Caco-2 (cell line): ENCODE measurements around the gene CDC123. TPM values are rescaled to one million over a fixed set of nuclear protein-coding genes. Genes with fewer than 3 reads are reported as not detected.

Experiments used
- BruUV-seq: library from RNA; stranded (reverse); fragments of 400-500 nt; replicated peaks from 2 replicates; lab custom pipeline; 2021; lab: Mats Ljungman, UMichigan
- CTCF ChIA-PET: fragments of 300-600 bp; sonication (Branson Sonifier 250); formaldehyde crosslinking; loops from one replicate; lab custom pipeline; 2022; ENCODE audit warnings: antibody characterized with exemption; lab: Charles Lee
- POLR2A ChIA-PET: fragments of 300-600 bp; sonication (Branson Sonifier 250); formaldehyde crosslinking; loops from one replicate; lab custom pipeline; 2022; ENCODE audit warnings: antibody characterized with exemption; lab: Charles Lee
- DNase-seq, 2 experiments: peaks; one replicate each; pipeline versions ENCODE4 v3.0.0 to v3.0.0-alpha.2; 2020 to 2022
- H3K27me3 ChIP-seq: replicated peaks from 2 replicates; pipeline ENCODE4 v1.6.0; 2011; ENCODE audit warnings: low read length; ENCODE audit not compliant: control insufficient read depth, insufficient read depth
- H3K36me3 ChIP-seq: 2 replicates; pipeline ENCODE4 v1.5.1; 2011; ENCODE audit warnings: low read length; ENCODE audit not compliant: control insufficient read depth, insufficient read depth
- H3K4me1 ChIP-seq: fragments of 250-450 bp; sonication (Bioruptor Pico); 2 replicates; pipeline ENCODE4 v1.5.1; 2020; ENCODE audit warnings: mild to moderate bottlenecking
- H3K4me3 ChIP-seq: 2 replicates; pipeline ENCODE4 v1.5.1; 2011; ENCODE audit warnings: low read depth, mild to moderate bottlenecking, control low read depth, low read length
- H3K9me3 ChIP-seq: fragments of 250-450 bp; sonication (Bioruptor Pico); 2 replicates; pipeline ENCODE4 v1.5.1; 2020; ENCODE audit warnings: mild to moderate bottlenecking, moderate library complexity
- H3K27ac Mint-ChIP-seq: one replicate; pipeline ENCODE4 v1.8.0; 2022; ENCODE audit warnings: mixed read lengths; ENCODE audit not compliant: unreplicated experiment
- H3K27me3 Mint-ChIP-seq: one replicate; pipeline ENCODE4 v1.8.0; 2022; ENCODE audit warnings: mixed read lengths; ENCODE audit not compliant: insufficient read depth, unreplicated experiment
- H3K36me3 Mint-ChIP-seq: one replicate; pipeline ENCODE4 v1.8.0; 2022; ENCODE audit warnings: mild to moderate bottlenecking, mixed read lengths; ENCODE audit not compliant: insufficient read depth, unreplicated experiment
- H3K4me1 Mint-ChIP-seq: one replicate; pipeline ENCODE4 v1.8.0; 2022; ENCODE audit warnings: low read depth, mixed read lengths; ENCODE audit not compliant: unreplicated experiment
- H3K4me3 Mint-ChIP-seq: one replicate; pipeline ENCODE4 v1.8.0; 2022; ENCODE audit warnings: mild to moderate bottlenecking, moderate library complexity, mixed read lengths; ENCODE audit not compliant: unreplicated experiment
- H3K9me3 Mint-ChIP-seq: one replicate; pipeline ENCODE4 v1.8.0; 2022; ENCODE audit warnings: mixed read lengths; ENCODE audit not compliant: unreplicated experiment
- CTCF ChIP-seq, 2 experiments: fragments of 200-600 bp in 1 of 2; IDR thresholded peaks; 1 replicate in 1 of 2; 2 replicates in 1 of 2; pipeline versions ENCODE4 v1.5.1 to v1.8.0; 2011 to 2022; ENCODE audit warnings: antibody characterized with exemption in 1 of 2, control low read depth in 1 of 2, inconsistent platforms in 1 of 2, low read depth in 1 of 2, low read length in 1 of 2, mild to moderate bottlenecking in 1 of 2, moderate library complexity in 1 of 2; ENCODE audit not compliant: insufficient read depth in 1 of 2, severe bottlenecking in 1 of 2, unreplicated experiment in 1 of 2
- intact Hi-C: fragments of 100-400 bp; cut with micrococcal nuclease; formaldehyde crosslinking; loops from one replicate; pipeline ENCODE4 v1.10.0; 2022; ENCODE audit not compliant: unreplicated experiment
- total RNA-seq: library from RNA; stranded (reverse); gene quantifications from 2 replicates; pipeline ENCODE4 v1.2.3, GENCODE V29; 2022

Gene CDC123
- total RNA-seq, 1 experiment from 2014 or later, result 190 TPM

GRCh38 chr10:12299222-12299965 lies 103.4 kb downstream of the CDC123 start:
- CTCF ChIA-PET, result interaction anchor here (0.7 kb wide), 1 partner anchor 178 kb away, joined by 3 read pairs; no protein-coding TSS in a partner anchor
- intact Hi-C loops, result no loop called here
- H3K27ac Mint-ChIP-seq, result no peak overlapping the region

More at GRCh38 chr10:12299222-12299965, 103.4 kb downstream of the CDC123 start:
- no peak for TF ChIP-seq CTCF (IDR thresholded peaks at IDR 0.05; ENCODE audit: insufficient read depth in 1 of 2, low read depth in 1 of 2, low read length in 1 of 2, severe bottlenecking in 1 of 2, unreplicated experiment in 1 of 2)
- no peaks in the 10 kb centered on the region for H3K36me3 ChIP-seq
- no peaks in the 10 kb centered on the region; the same call in 1 of the 2 replicates for H3K27me3 ChIP-seq
- Mint-ChIP-seq H3K27me3 (no peaks in the 10 kb centered on the region), H3K4me3 (no peak overlapping the region), H3K36me3 (no peaks in the 10 kb centered on the region), H3K9me3 (no peaks in the 10 kb centered on the region), H3K4me1 (no peaks in the 10 kb centered on the region)
- POLR2A ChIA-PET, result no interaction called here
- H3K9me3 ChIP-seq, result no peaks in the 10 kb centered on the region
- no peaks in the 10 kb centered on the region for H3K4me1 ChIP-seq
- no peak overlapping the region for H3K4me3 ChIP-seq
- no peak for DNase-seq
- BruUV-seq, result no TSS peak

Other genes starting within 250 kb of the CDC123 start
- 40.6 and 40.9 TPM in 2 replicates for gene UPF2, start 153.4 kb upstream of the CDC123 start, total RNA-seq
- 57.8 and 61.4 TPM in 2 replicates for gene DHTKD1, start 127.2 kb upstream of the CDC123 start, total RNA-seq
- gene SEC61A2, start 66.5 kb upstream of the CDC123 start, total RNA-seq, result 27.5 and 34.1 TPM in 2 replicates
- gene NUDT5, start 297 bp upstream of the CDC123 start, total RNA-seq, result 160 and 164 TPM in 2 replicates
- 8.1 and 10.9 TPM in 2 replicates for gene CAMK1D, start 153.4 kb downstream of the CDC123 start, total RNA-seq